IMR-90 (cell line): Measurements from ENCODE around the gene UBP1. TPM values are rescaled to one million over a fixed set of nuclear protein-coding genes. Genes with fewer than 3 reads are reported as not detected.

Source experiments
- ATAC-seq: fragments of 200-7000 bp; cut with Tn5 transposase; 2 replicates; pipeline ENCODE4 v1.9.1; 2020; ENCODE audit warnings: low read depth, mild to moderate bottlenecking, moderate library complexity
- BruUV-seq: library from RNA; stranded (reverse); fragments of 400-500 nt; replicated peaks from 2 replicates; lab custom pipeline; 2021; lab: Mats Ljungman, UMichigan
- CTCF ChIA-PET: fragments of 300-600 bp; formaldehyde crosslinking; extraction: SDS; loops from one replicate; lab custom pipeline; 2021; ENCODE audit warnings: antibody characterized with exemption; lab: Yijun Ruan, JAX
- POLR2A ChIA-PET: fragments of 300-600 bp; sonication (Branson Sonifier 250); formaldehyde crosslinking; loops from one replicate; lab custom pipeline; 2022; ENCODE audit warnings: antibody characterized with exemption; ENCODE audit not compliant: unreplicated experiment; lab: Charles Lee
- DNase-seq: peaks from one replicate; pipeline ENCODE4 v3.0.0; 2013
- H2AFZ ChIP-seq: replicated peaks from 2 replicates; pipeline ENCODE3; 2013; ENCODE audit warnings: low read length, mild to moderate bottlenecking; ENCODE audit not compliant: poor library complexity
- H2AK5ac ChIP-seq: 2 replicates; pipeline ENCODE4 v1.6.1; 2013; ENCODE audit warnings: low read depth, low read length, inconsistent platforms
- H2AK9ac ChIP-seq: replicated peaks from 2 replicates; pipeline ENCODE3; 2013; ENCODE audit warnings: mild to moderate bottlenecking, low read depth, low read length, moderate library complexity; ENCODE audit not compliant: poor library complexity
- H2BK120ac ChIP-seq: 2 replicates; pipeline ENCODE4 v1.6.1; 2013; ENCODE audit warnings: low read depth, low read length, inconsistent platforms
- H2BK15ac ChIP-seq: 3 replicates; pipeline ENCODE4 v1.6.1; 2013; ENCODE audit warnings: low read depth, low read length, inconsistent platforms
- H2BK20ac ChIP-seq: 2 replicates; pipeline ENCODE4 v1.6.1; 2013; ENCODE audit warnings: low read depth, mild to moderate bottlenecking, inconsistent platforms, low read length, moderate library complexity
- H2BK5ac ChIP-seq: 2 replicates; pipeline ENCODE4 v1.6.1; 2013; ENCODE audit warnings: mild to moderate bottlenecking, low read depth, low read length, inconsistent platforms; ENCODE audit not compliant: poor library complexity, severe bottlenecking
- H3K14ac ChIP-seq: replicated peaks from 2 replicates; pipeline ENCODE4 v1.6.1; 2013; ENCODE audit warnings: low read depth, low read length, inconsistent platforms
- H3K18ac ChIP-seq: 2 replicates; pipeline ENCODE4 v1.6.1; 2013; ENCODE audit warnings: low read depth, low read length, control low read depth
- H3K23ac ChIP-seq: 2 replicates; pipeline ENCODE4 v1.6.1; 2013; ENCODE audit warnings: low read depth, low read length, inconsistent platforms
- H3K27ac ChIP-seq: 2 replicates; pipeline ENCODE4 v1.5.1; 2013; ENCODE audit warnings: mild to moderate bottlenecking, control low read depth, low read length; ENCODE audit not compliant: insufficient read depth
- H3K27me3 ChIP-seq: 2 replicates; pipeline ENCODE4 v1.6.1; 2013; ENCODE audit warnings: low read length; ENCODE audit not compliant: control insufficient read depth, insufficient read depth
- H3K36me3 ChIP-seq: 2 replicates; pipeline ENCODE4 v1.6.1; 2013; ENCODE audit warnings: low read length, mixed read lengths; ENCODE audit not compliant: control insufficient read depth, insufficient read depth
- H3K4ac ChIP-seq: 2 replicates; pipeline ENCODE4 v1.6.1; 2013; ENCODE audit warnings: low read depth, low read length, inconsistent platforms
- H3K4me1 ChIP-seq: 2 replicates; pipeline ENCODE4 v1.6.1; 2013; ENCODE audit warnings: low read length, mixed read lengths; ENCODE audit not compliant: control insufficient read depth, insufficient read depth
- H3K4me2 ChIP-seq: 2 replicates; pipeline ENCODE4 v1.6.1; 2013; ENCODE audit warnings: low read depth, mild to moderate bottlenecking, control low read depth, low read length, moderate library complexity
- H3K4me3 ChIP-seq: 2 replicates; pipeline ENCODE4 v1.5.1; 2013; ENCODE audit warnings: low read depth, mild to moderate bottlenecking, control low read depth, low read length, moderate library complexity; ENCODE audit not compliant: insufficient read depth
- H3K56ac ChIP-seq: 2 replicates; pipeline ENCODE4 v1.6.1; 2013; ENCODE audit warnings: low read length, inconsistent platforms; ENCODE audit not compliant: insufficient read depth; ENCODE audit errors: extremely low read depth
- H3K79me1 ChIP-seq, 2 experiments: 2 replicates each; pipeline ENCODE4 v1.6.1; 2013; ENCODE audit warnings: low read length in 2 of 2, inconsistent platforms in 1 of 2, low read depth in 1 of 2
- H3K9ac ChIP-seq: 2 replicates; pipeline ENCODE4 v1.6.1; 2013; ENCODE audit warnings: low read depth, low read length, control low read depth
- H3K9me1 ChIP-seq: 2 replicates; pipeline ENCODE4 v1.6.1; 2013; ENCODE audit warnings: low read length, inconsistent platforms; ENCODE audit not compliant: insufficient read depth
- H3K9me3 ChIP-seq: 2 replicates; pipeline ENCODE4 v1.6.1; 2013; ENCODE audit warnings: low read length; ENCODE audit not compliant: control insufficient read depth, insufficient read depth
- H4K20me1 ChIP-seq: 2 replicates; pipeline ENCODE4 v1.6.1; 2013; ENCODE audit warnings: low read length, inconsistent platforms; ENCODE audit not compliant: insufficient read depth
- H4K5ac ChIP-seq: 2 replicates; pipeline ENCODE4 v1.6.1; 2013; ENCODE audit warnings: mild to moderate bottlenecking, low read depth, low read length, control low read depth
- H4K8ac ChIP-seq, 2 experiments: 2 replicates each; pipeline ENCODE4 v1.6.1; 2013; ENCODE audit warnings: low read depth in 2 of 2, low read length in 2 of 2, control low read depth in 1 of 2, inconsistent platforms in 1 of 2
- H4K91ac ChIP-seq: 2 replicates; pipeline ENCODE4 v1.6.1; 2013; ENCODE audit warnings: low read depth, low read length, inconsistent platforms; ENCODE audit not compliant: insufficient read depth
- BHLHE40 ChIP-seq: fragments of 150-350 bp; IDR thresholded peaks from 2 replicates; pipeline ENCODE4 v1.6.1; 2016; ENCODE audit warnings: mild to moderate bottlenecking, low read depth, low read length
- CHD1 ChIP-seq: IDR thresholded peaks from 2 replicates; pipeline ENCODE4 v1.6.1; 2012; ENCODE audit warnings: low read depth, low read length, improper control_type of control experiment
- MAFK ChIP-seq: IDR thresholded peaks from 2 replicates; pipeline ENCODE4 v1.6.1; 2012; ENCODE audit warnings: low read depth, low read length, improper control_type of control experiment
- MAZ ChIP-seq: IDR thresholded peaks from 2 replicates; pipeline ENCODE4 v1.6.1; 2012; ENCODE audit warnings: low read depth, mild to moderate bottlenecking, low read length, improper control_type of control experiment, moderate library complexity, borderline replicate concordance
- MXI1 ChIP-seq: IDR thresholded peaks from 2 replicates; pipeline ENCODE4 v1.6.1; 2012; ENCODE audit warnings: low read depth, mild to moderate bottlenecking, low read length, moderate library complexity, borderline replicate concordance
- NFE2L2 ChIP-seq: fragments of 150-350 bp; IDR thresholded peaks from 2 replicates; pipeline ENCODE4 v1.6.1; 2016; ENCODE audit warnings: low read depth, mild to moderate bottlenecking, low read length
- POLR2A ChIP-seq: IDR thresholded peaks from 2 replicates; pipeline ENCODE4 v1.6.1; 2012; ENCODE audit warnings: mild to moderate bottlenecking, low read depth, low read length
- RAD21 ChIP-seq: IDR thresholded peaks from 2 replicates; pipeline ENCODE4 v1.6.1; 2012; ENCODE audit warnings: low read length, improper control_type of control experiment
- RCOR1 ChIP-seq: IDR thresholded peaks from 2 replicates; pipeline ENCODE4 v1.6.1; 2012; ENCODE audit warnings: mild to moderate bottlenecking, low read length, improper control_type of control experiment; ENCODE audit not compliant: insufficient replicate concordance
- SMC3 ChIP-seq: fragments of 150-350 bp; IDR thresholded peaks from 2 replicates; pipeline ENCODE4 v1.6.1; 2016; ENCODE audit warnings: low read depth, mild to moderate bottlenecking, antibody characterized with exemption, low read length, moderate library complexity
- USF2 ChIP-seq: fragments of 150-350 bp; IDR thresholded peaks from 2 replicates; pipeline ENCODE4 v1.6.1; 2017; ENCODE audit warnings: mild to moderate bottlenecking, antibody characterized with exemption, low read length, low read depth
- WGBS, 2 experiments: methylation state at CpG; one replicate each; pipeline versions ENCODE4 v1.1.5 to v1.1.7; 2013; ENCODE audit warnings: missing lambda C conversion rate in 2 of 2; ENCODE audit not compliant: insufficient read length in 1 of 2; ENCODE audit errors: extremely low coverage in 2 of 2; 5-methylcytosine and 5-hydroxymethylcytosine counted together
- dilution Hi-C: fragments of 300-500 bp; cut with HindIII; formaldehyde crosslinking; loops from one replicate; pipeline ENCODE4 v1.14.3; 2018; ENCODE audit warnings: low sequenced_read_pairs; ENCODE audit not compliant: unreplicated experiment
- in situ Hi-C: fragments of 300-500 bp; cut with MboI; formaldehyde crosslinking; loops from 3 replicates; pipeline ENCODE4 v1.14.3; 2019; ENCODE audit warnings: low sequenced_read_pairs, inconsistent platforms, mixed read lengths
- intact Hi-C: fragments of 100-400 bp; cut with micrococcal nuclease; formaldehyde crosslinking; loops from 2 replicates; pipeline ENCODE4 v1.10.0; 2022
- polyA plus RNA-seq, 3 experiments: library from polyadenylated mRNA; depleted of rRNA; stranded (reverse); fragments of >200 nt; gene quantifications; 2 replicates each; pipeline ENCODE4 v1.2.3, GENCODE V29; 2012; ENCODE audit warnings: low replicate concordance in 1 of 3
- total RNA-seq: library from RNA; depleted of rRNA; stranded (reverse); fragments of >200 nt; gene quantifications from 2 replicates; pipeline ENCODE4 v1.2.3, GENCODE V29; 2012
- TF ChIP-seq, protein P1 (sequence below): conservative IDR thresholded peaks from 2 replicates; pipeline ENCODE4 v1.5.1; 2012; ENCODE audit warnings: mild to moderate bottlenecking, low read depth, low read length, improper control_type of control experiment

UBP1 gene
- total and polyA plus RNA-seq, 2 of the 4 experiments (the other 2 are of a cell fraction): 56.3 to 73.8 TPM

- H2BK20ac ChIP-seq: no peak overlapping the region
- H4K91ac ChIP-seq: no peak overlapping the region
- no peak overlapping the region for H3K4ac ChIP-seq
- peaks cover 16% of the 10 kb centered on the region for H3K9me1 ChIP-seq
- no peak overlapping the region for H3K4me3 ChIP-seq
- no peak overlapping the region for H2AK9ac ChIP-seq
- intact Hi-C loops: loop anchor here (5.0 kb wide), 1 partner anchor 43 kb away; no protein-coding TSS in a partner anchor
- no peak overlapping the region for H3K56ac ChIP-seq
- H2BK15ac ChIP-seq: no peak overlapping the region
- peaks cover 4% of the 10 kb centered on the region; the same call in 1 of the 2 replicates for H4K20me1 ChIP-seq
- no peak overlapping the region for H4K8ac ChIP-seq
- ChIA-PET POLR2A (no interaction called here), CTCF (no interaction called here)
- peaks cover 43% of the 10 kb centered on the region for H3K36me3 ChIP-seq
- H3K79me1 ChIP-seq: peaks cover 33 to 59% of the 10 kb centered on the region in 2 experiments
- TF ChIP-seq RCOR1: no peak
- TF ChIP-seq USF2: no peak
- TF ChIP-seq CHD1: no peak
- TF ChIP-seq MXI1: no peak
- TF ChIP-seq MAZ: no peak
- no peak for TF ChIP-seq RAD21
- no peak for TF ChIP-seq BHLHE40
- no peak for TF ChIP-seq MAFK
- no peak for TF ChIP-seq SMC3
- TF ChIP-seq NFE2L2: no peak
- TF ChIP-seq POLR2A: no peak
- TF ChIP-seq, protein P1, sequence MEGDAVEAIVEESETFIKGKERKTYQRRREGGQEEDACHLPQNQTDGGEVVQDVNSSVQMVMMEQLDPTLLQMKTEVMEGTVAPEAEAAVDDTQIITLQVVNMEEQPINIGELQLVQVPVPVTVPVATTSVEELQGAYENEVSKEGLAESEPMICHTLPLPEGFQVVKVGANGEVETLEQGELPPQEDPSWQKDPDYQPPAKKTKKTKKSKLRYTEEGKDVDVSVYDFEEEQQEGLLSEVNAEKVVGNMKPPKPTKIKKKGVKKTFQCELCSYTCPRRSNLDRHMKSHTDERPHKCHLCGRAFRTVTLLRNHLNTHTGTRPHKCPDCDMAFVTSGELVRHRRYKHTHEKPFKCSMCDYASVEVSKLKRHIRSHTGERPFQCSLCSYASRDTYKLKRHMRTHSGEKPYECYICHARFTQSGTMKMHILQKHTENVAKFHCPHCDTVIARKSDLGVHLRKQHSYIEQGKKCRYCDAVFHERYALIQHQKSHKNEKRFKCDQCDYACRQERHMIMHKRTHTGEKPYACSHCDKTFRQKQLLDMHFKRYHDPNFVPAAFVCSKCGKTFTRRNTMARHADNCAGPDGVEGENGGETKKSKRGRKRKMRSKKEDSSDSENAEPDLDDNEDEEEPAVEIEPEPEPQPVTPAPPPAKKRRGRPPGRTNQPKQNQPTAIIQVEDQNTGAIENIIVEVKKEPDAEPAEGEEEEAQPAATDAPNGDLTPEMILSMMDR: no peak
- no peak overlapping the region for H3K27ac ChIP-seq
- H2AFZ ChIP-seq: no peak overlapping the region
- no peaks in the 10 kb centered on the region for H3K9me3 ChIP-seq
- WGBS, 2 experiments: no CpG with 5 or more reads among the region's 1 CpG
- no TSS peak for BruUV-seq
- no peak overlapping the region for H3K23ac ChIP-seq
- no peak overlapping the region for H2BK5ac ChIP-seq
- no peak overlapping the region for H2BK120ac ChIP-seq
- H2AK5ac ChIP-seq: no peak overlapping the region
- H3K4me2 ChIP-seq: no peak overlapping the region
- no peak overlapping the region for H3K9ac ChIP-seq
- DNase-seq: peak; percentile 34
- in situ Hi-C loops: loop anchor here (10.0 kb wide), 1 partner anchor 320 kb away; the partner anchor contains the start of gene CLASP2
- H4K5ac ChIP-seq: no peak overlapping the region
- H3K4me1 ChIP-seq: peaks cover 10% of the 10 kb centered on the region
- H3K14ac ChIP-seq: no peak overlapping the region
- dilution Hi-C loops: loop anchor here (25.0 kb wide), 1 partner anchor 257 kb away; no protein-coding TSS in a partner anchor
- no peaks in the 10 kb centered on the region for H3K27me3 ChIP-seq
- ATAC-seq: peak; percentile 15; the same call in 1 of the 2 replicates
- H3K18ac ChIP-seq: no peak overlapping the region
Observed at GRCh38 chr3:33394403-33395054, 45.7 kb downstream of the UBP1 start.
